ENCODE data around the gene CASK. TPM values are rescaled to one million over a fixed set of nuclear protein-coding genes. Genes with fewer than 3 reads are reported as not detected.

CASK gene
- polyA plus RNA-seq, 1 donor from 2014 or later, result 58.3 TPM

- H3K36me3 ChIP-seq (ENCODE audit: insufficient read depth, low read length), result no peaks in the 10 kb centered on the region
- H3K9me2 ChIP-seq (ENCODE audit: insufficient read depth, low read length), result no peaks in the 10 kb centered on the region
- H3K27ac ChIP-seq (ENCODE audit: low read length), result no peak overlapping the region
- no peaks in the 10 kb centered on the region for H3K9me3 ChIP-seq (ENCODE audit: low read length)
- TF ChIP-seq MXI1 (conservative IDR thresholded peaks at IDR 0.05; ENCODE audit: poor library complexity, severe bottlenecking) (no peak), POLR2AphosphoS5 (IDR thresholded peaks at IDR 0.05) (no peak), RAD21 (conservative IDR thresholded peaks at IDR 0.05) (no peak), EZH2 (IDR thresholded peaks at IDR 0.05; ENCODE audit: borderline replicate concordance, insufficient read depth, low read length, poor library complexity, severe bottlenecking) (no peak), EP300 (conservative IDR thresholded peaks at IDR 0.05; ENCODE audit: poor library complexity, severe bottlenecking) (no peak), SMC3 (conservative IDR thresholded peaks at IDR 0.05; ENCODE audit: poor library complexity) (no peak), TAF1 (IDR thresholded peaks at IDR 0.05; ENCODE audit: low read depth) (no peak), CTCF (IDR thresholded peaks at IDR 0.05; ENCODE audit: poor library complexity, severe bottlenecking) (no peak)
- TF ChIP-seq, protein P1, sequence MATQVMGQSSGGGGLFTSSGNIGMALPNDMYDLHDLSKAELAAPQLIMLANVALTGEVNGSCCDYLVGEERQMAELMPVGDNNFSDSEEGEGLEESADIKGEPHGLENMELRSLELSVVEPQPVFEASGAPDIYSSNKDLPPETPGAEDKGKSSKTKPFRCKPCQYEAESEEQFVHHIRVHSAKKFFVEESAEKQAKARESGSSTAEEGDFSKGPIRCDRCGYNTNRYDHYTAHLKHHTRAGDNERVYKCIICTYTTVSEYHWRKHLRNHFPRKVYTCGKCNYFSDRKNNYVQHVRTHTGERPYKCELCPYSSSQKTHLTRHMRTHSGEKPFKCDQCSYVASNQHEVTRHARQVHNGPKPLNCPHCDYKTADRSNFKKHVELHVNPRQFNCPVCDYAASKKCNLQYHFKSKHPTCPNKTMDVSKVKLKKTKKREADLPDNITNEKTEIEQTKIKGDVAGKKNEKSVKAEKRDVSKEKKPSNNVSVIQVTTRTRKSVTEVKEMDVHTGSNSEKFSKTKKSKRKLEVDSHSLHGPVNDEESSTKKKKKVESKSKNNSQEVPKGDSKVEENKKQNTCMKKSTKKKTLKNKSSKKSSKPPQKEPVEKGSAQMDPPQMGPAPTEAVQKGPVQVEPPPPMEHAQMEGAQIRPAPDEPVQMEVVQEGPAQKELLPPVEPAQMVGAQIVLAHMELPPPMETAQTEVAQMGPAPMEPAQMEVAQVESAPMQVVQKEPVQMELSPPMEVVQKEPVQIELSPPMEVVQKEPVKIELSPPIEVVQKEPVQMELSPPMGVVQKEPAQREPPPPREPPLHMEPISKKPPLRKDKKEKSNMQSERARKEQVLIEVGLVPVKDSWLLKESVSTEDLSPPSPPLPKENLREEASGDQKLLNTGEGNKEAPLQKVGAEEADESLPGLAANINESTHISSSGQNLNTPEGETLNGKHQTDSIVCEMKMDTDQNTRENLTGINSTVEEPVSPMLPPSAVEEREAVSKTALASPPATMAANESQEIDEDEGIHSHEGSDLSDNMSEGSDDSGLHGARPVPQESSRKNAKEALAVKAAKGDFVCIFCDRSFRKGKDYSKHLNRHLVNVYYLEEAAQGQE (IDR thresholded peaks at IDR 0.05; ENCODE audit: borderline replicate concordance), result no peak
- no peak overlapping the region for H3K4me3 ChIP-seq (ENCODE audit: low read length)
- H3K79me2 ChIP-seq (replicated peaks; ENCODE audit: insufficient read depth, low read length), result peaks cover 39% of the 10 kb centered on the region
- H4K20me1 ChIP-seq (ENCODE audit: insufficient read depth), result no peaks in the 10 kb centered on the region
- no peaks in the 10 kb centered on the region for H3F3A ChIP-seq (ENCODE audit: insufficient read depth, low read length, poor library complexity, severe bottlenecking)
- H3K27me3 ChIP-seq (ENCODE audit: insufficient read depth, low read depth, low read length), result no peaks in the 10 kb centered on the region
- H2AFZ ChIP-seq (ENCODE audit: low read depth, low read length), result no peak overlapping the region
- no peak overlapping the region for H3K9ac ChIP-seq (ENCODE audit: low read length)
- no peak overlapping the region for H3K4me2 ChIP-seq (ENCODE audit: low read length)
These were observed 46.2 kb downstream of the CASK start for GRCh38 chrX:41877167-41877566.

DNA sequence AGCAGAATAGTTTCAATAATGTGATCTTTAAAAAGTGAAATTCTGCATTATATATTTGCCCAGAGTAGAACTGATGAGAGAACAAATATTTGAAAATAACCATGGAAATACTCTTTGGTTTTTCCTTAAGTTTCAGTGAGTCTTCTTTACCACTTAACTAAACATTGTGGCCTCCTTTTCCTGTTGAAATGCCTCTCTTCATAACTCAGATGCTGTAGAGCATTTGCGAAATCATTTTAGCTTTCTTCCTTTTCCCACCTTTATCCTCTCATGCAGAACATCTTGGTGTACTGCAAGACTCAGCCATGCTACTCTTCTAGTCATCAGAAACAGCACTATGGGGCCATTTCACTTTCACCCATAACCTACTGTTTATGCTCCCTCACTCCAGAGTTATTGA is 48.2 kb downstream of the CASK start:
- H3K79me2 ChIP-seq (replicated peaks; ENCODE audit: insufficient read depth, low read length), result peaks cover 38% of the 10 kb centered on the region

More for the DNA sequence above, 48.2 kb downstream of the CASK start:
- H2AFZ ChIP-seq (ENCODE audit: low read depth, low read length), result no peak overlapping the region
- H3K27me3 ChIP-seq (ENCODE audit: insufficient read depth, low read depth, low read length), result no peaks in the 10 kb centered on the region
- no peaks in the 10 kb centered on the region for H3F3A ChIP-seq (ENCODE audit: insufficient read depth, low read length, poor library complexity, severe bottlenecking)
- no peak overlapping the region for H3K4me2 ChIP-seq (ENCODE audit: low read length)
- H3K4me3 ChIP-seq (ENCODE audit: low read length), result no peak overlapping the region
- no peak overlapping the region for H3K27ac ChIP-seq (ENCODE audit: low read length)
- no peaks in the 10 kb centered on the region for H3K9me2 ChIP-seq (ENCODE audit: insufficient read depth, low read length)
- no peaks in the 10 kb centered on the region for H3K36me3 ChIP-seq (ENCODE audit: insufficient read depth, low read length)
- no peaks in the 10 kb centered on the region for H3K9me3 ChIP-seq (ENCODE audit: low read length)
- TF ChIP-seq, protein P1 (IDR thresholded peaks at IDR 0.05; ENCODE audit: borderline replicate concordance), result no peak
- TF ChIP-seq EZH2 (IDR thresholded peaks at IDR 0.05; ENCODE audit: borderline replicate concordance, insufficient read depth, low read length, poor library complexity, severe bottlenecking) (no peak), CTCF (IDR thresholded peaks at IDR 0.05; ENCODE audit: poor library complexity, severe bottlenecking) (no peak), SMC3 (conservative IDR thresholded peaks at IDR 0.05; ENCODE audit: poor library complexity) (no peak), POLR2AphosphoS5 (IDR thresholded peaks at IDR 0.05) (no peak), MXI1 (conservative IDR thresholded peaks at IDR 0.05; ENCODE audit: poor library complexity, severe bottlenecking) (no peak), RAD21 (conservative IDR thresholded peaks at IDR 0.05) (no peak), EP300 (conservative IDR thresholded peaks at IDR 0.05; ENCODE audit: poor library complexity, severe bottlenecking) (no peak)
- H4K20me1 ChIP-seq (ENCODE audit: insufficient read depth), result no peaks in the 10 kb centered on the region
- no peak overlapping the region for H3K9ac ChIP-seq (ENCODE audit: low read length)
